Body of pancreas (tissue), 4 donors: ENCODE measurements around the gene TMEM187. TPM values are rescaled to one million over a fixed set of nuclear protein-coding genes. Genes with fewer than 3 reads are reported as not detected.

ENCODE experiments used
- ATAC-seq: fragments of 150-250 bp; one replicate; pipeline ENCODE4 v1.9.1; 2016
- DNase-seq, 4 donors: peaks; one replicate each; pipeline ENCODE4 v3.0.0-alpha.2; 2019
- H3K27ac ChIP-seq, 4 donors: fragments of 200-600 bp; sonication (generic); 1 replicate in 3 of 4; 2 replicates in 1 of 4; pipeline versions ENCODE4 v1.5.1 to v1.6.1; 2016 to 2019; ENCODE audit warnings: mild to moderate bottlenecking in 1 of 4, mixed read lengths in 1 of 4, moderate library complexity in 1 of 4
- H3K27me3 ChIP-seq, 2 donors: fragments of 200-600 bp; sonication (generic); one replicate each; pipeline ENCODE4 v1.6.0; 2016; ENCODE audit warnings: mild to moderate bottlenecking in 1 of 2
- H3K36me3 ChIP-seq, 2 donors: fragments of 200-600 bp; sonication (generic); replicated peaks in 1 of 2; 2 replicates each; pipeline ENCODE4 v1.5.1; 2016; ENCODE audit warnings: low read depth in 2 of 2; ENCODE audit not compliant: insufficient read depth in 1 of 2
- H3K4me1 ChIP-seq: fragments of 200-600 bp; sonication (generic); one replicate; pipeline ENCODE4 v1.6.0; 2016
- H3K4me3 ChIP-seq, 2 donors: fragments of 200-600 bp; sonication (generic); 1 replicate in 1 of 2; 2 replicates in 1 of 2; pipeline ENCODE4 v1.5.1; 2016 to 2019
- H3K9me3 ChIP-seq, 3 donors: fragments of 200-600 bp; sonication (generic); 1 replicate in 2 of 3; 2 replicates in 1 of 3; pipeline ENCODE4 v1.5.1; 2016
- POLR2A ChIP-seq, 3 donors: fragments of 450-650 bp; IDR thresholded peaks; one replicate each; pipeline ENCODE4 v1.6.1; 2016; ENCODE audit warnings: antibody characterized with exemption in 3 of 3, mild to moderate bottlenecking in 2 of 3
- WGBS, 2 donors: methylation state at CpG; one replicate each; pipeline ENCODE4 v1.1.5; 2017; 5-methylcytosine and 5-hydroxymethylcytosine counted together
- intact Hi-C: fragments of 100-400 bp; cut with DNase I; formaldehyde crosslinking; loops from one replicate; pipeline ENCODE4 v1.15.1; 2023
- total RNA-seq, 2 donors: library from RNA; depleted of rRNA; stranded (reverse); fragments of >200 nt; gene quantifications; one replicate each; pipeline ENCODE4 v1.1.0, GENCODE V29; 2016
- TF ChIP-seq, protein P1 (sequence below), 7 experiments: fragments of 450-650 bp in 4 of 7; fragments of 200-600 bp in 3 of 7; sonication (generic) in 3 of 7; IDR thresholded peaks; one replicate each; pipeline ENCODE4 v1.5.1; 2016 to 2019; ENCODE audit warnings: antibody characterized with exemption in 7 of 7

Gene TMEM187
- total RNA-seq, 2 donors from 2014 or later, result 8.8 to 10.9 TPM

DNA sequence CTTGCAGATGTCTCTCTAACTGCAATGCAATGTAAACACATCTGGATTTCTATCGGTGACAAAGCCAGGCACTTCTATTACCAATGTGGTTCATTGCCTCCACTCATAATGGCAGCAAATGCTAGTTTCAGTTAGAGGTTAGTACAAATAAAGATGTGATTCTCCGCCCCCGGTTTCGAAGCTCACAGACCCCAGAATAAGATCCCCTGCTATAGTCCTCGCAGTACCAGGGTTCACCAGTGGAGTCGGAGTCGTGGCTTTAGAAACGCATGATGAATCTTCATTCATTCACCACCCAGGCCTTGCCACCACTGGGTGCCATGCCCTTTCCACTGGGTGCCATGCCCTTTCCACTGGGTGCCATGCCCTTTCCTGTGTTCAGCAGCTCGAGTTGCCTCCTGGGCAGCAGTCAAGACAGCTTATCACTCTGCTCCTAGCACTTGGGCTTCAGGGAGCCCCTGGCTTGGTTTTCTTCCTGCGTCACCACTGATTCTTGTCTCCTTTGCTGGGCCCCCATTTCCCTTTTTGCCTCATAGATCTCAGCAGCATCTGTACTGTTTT, 34.2 kb upstream of the TMEM187 start:
- Histone ChIP-seq H3K9me3 (no peaks in the 10 kb centered on the region), H3K36me3 (no peaks in the 10 kb centered on the region), H3K27me3 (no peaks in the 10 kb centered on the region), H3K4me3 (no peak overlapping the region), H3K27ac (no peak overlapping the region), H3K4me1 (peaks cover 7% of the 10 kb centered on the region)
- DNase-seq, result no peak
- TF ChIP-seq, protein P1, sequence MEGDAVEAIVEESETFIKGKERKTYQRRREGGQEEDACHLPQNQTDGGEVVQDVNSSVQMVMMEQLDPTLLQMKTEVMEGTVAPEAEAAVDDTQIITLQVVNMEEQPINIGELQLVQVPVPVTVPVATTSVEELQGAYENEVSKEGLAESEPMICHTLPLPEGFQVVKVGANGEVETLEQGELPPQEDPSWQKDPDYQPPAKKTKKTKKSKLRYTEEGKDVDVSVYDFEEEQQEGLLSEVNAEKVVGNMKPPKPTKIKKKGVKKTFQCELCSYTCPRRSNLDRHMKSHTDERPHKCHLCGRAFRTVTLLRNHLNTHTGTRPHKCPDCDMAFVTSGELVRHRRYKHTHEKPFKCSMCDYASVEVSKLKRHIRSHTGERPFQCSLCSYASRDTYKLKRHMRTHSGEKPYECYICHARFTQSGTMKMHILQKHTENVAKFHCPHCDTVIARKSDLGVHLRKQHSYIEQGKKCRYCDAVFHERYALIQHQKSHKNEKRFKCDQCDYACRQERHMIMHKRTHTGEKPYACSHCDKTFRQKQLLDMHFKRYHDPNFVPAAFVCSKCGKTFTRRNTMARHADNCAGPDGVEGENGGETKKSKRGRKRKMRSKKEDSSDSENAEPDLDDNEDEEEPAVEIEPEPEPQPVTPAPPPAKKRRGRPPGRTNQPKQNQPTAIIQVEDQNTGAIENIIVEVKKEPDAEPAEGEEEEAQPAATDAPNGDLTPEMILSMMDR (IDR thresholded peaks at IDR 0.05), result no peak
- no peak for TF ChIP-seq POLR2A (IDR thresholded peaks at IDR 0.05)
- WGBS, 2 donors, result 72 to 88% methylated on average over 6 to 8 of the region's 10 CpGs
- intact Hi-C loops, result no loop called here
- ATAC-seq, result no peak

DNA sequence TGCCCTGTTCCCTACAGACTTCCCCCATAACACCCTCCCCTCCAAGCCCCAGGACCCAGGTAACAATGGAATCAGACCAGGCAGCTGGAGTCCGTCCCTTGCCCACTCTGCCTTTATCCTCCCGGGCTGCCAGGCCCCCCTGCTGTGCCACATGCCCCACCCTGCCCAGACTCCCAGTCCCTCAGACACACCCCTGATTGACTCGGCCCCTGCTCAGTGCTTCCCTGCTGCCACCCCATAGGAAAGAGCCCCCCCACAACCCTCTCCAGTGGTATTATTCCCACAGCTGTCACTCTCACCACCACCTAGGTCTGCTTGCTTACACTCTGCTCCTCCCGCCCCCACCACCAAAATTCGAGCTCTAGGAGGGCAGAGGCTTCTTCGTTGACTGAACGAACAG, 33.0 kb upstream of the TMEM187 start:
- Histone ChIP-seq H3K9me3 (no peaks in the 10 kb centered on the region), H3K4me1 (no peaks in the 10 kb centered on the region), H3K27me3 (no peaks in the 10 kb centered on the region), H3K4me3 (no peak overlapping the region), H3K36me3 (no peaks in the 10 kb centered on the region), H3K27ac (no peak overlapping the region)
- TF ChIP-seq, protein P1 (IDR thresholded peaks at IDR 0.05), result no peak
- no peak for TF ChIP-seq POLR2A (IDR thresholded peaks at IDR 0.05)
- intact Hi-C loops, result no loop called here
- ATAC-seq (no peak), DNase-seq (no peak)
- WGBS, 2 donors, result 57 to 76% methylated on average over 4 of the region's 7 CpGs

DNA sequence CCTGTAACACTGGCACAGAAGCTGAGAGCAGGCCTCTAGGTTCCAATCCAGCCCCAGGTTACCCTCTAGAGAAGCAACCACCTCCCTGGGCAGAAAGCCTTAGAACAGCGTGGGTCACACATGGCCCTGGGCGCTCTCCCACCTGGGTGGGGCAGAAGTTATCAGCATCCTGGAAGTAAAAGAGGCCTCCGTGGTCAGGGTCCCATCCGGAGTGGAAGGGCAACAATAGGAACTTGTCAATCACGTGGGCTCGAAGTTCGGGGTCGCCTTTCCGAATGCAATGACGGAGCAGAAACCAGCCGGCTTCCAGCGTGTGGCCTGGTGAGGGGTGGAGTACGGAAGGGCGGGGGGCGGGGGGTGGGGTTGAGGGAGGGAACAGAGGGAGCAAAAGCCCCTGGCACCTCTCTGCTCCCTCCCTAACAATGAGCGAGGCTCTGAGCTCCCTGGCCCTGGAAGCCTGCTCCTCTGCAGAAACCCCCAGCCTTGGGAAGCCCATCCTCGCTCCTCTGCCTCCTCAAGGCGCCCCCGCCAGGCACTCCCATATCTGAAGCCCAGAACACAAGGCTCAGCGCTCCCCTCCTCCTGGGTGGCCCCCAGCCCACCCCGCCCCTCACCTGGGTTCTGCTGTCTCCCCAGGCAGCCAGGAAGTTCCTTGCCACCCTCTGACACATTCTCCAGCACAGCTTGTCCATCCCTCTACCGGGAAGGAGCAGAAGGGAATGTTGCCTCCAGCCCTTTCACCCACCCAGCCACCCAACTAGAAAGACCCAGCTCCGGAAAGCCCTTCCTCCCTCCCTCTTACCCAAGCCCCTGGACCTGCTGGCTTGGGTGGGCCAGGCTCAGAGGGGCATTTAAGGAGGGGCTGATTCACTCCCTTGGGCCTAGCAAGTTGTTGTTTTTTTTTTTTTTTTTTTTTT, 31.0 kb upstream of the TMEM187 start:
- Histone ChIP-seq H3K4me3 (no peak overlapping the region), H3K9me3 (no peaks in the 10 kb centered on the region), H3K4me1 (no peaks in the 10 kb centered on the region), H3K27me3 (no peaks in the 10 kb centered on the region), H3K36me3 (no peaks in the 10 kb centered on the region), H3K27ac (no peak overlapping the region)
- ATAC-seq (no peak), DNase-seq (no peak)
- intact Hi-C loops, result loop anchor here (5.0 kb wide), 1 partner anchor 174 kb away; no protein-coding TSS in a partner anchor
- 43 to 65% methylated on average over 1 to 5 of the region's 23 CpGs for WGBS, 2 donors
- no peak for TF ChIP-seq POLR2A (IDR thresholded peaks at IDR 0.05)
- TF ChIP-seq, protein P1 (IDR thresholded peaks at IDR 0.05), result no peak

DNA sequence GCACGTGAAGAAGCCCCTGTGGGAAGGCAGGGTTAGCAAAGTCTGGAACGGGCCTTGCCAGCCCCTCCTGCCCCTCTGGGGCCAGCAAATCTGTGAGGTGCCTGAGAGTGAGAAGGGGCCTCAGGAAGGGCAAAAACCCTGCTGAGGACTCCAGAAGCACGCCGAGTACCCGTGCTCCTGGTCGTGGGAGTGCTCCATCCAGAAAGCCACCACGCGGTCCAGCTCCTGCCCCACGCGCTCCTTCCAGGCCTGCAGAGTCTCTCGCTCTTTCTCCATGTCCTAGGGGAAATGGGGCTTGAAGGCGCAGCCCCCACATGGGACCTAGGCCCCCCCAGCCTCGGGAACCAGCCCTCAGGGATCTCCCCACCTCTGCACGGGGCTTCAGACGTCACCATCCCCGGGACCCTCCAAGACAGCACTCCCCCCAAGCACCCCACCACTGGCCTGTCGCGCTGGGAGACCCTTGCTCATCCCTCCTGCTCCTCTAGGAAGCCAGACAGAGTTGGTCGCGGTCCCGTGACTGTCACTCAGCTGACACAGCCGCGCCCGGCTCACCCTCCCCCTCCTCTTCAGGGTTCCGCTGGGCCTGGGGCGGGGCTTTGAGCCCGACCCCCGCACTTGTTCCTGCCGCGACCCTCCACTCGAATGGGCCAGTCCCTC, 28.3 kb upstream of the TMEM187 start, which contains the start of gene RENBP:
RENBP (minus strand) TSS at position 504 of the 660 bp plus-strand sequence; CDS start at position 471, 33 bp downstream.
- H3K36me3 ChIP-seq, result no peaks in the 10 kb centered on the region
- intact Hi-C loops, result loop anchor here (5.0 kb wide), 1 partner anchor 177 kb away; no protein-coding TSS in a partner anchor
- no peaks in the 10 kb centered on the region for H3K27me3 ChIP-seq
- no peak within 1 kb of the TSS for H3K4me3 ChIP-seq
- H3K27ac ChIP-seq, result no peak within 1 kb of the TSS
- DNase-seq (peak in 1 of 4 donors; percentile 35), ATAC-seq (no peak)
- 7% methylated on average over 6 of the region's 31 CpGs; no CpG with 5 or more reads in 1 of the 2 donors for WGBS, 2 donors
- H3K4me1 ChIP-seq, result no peaks in the 10 kb centered on the region
- no peak for TF ChIP-seq POLR2A (IDR thresholded peaks at IDR 0.05)
- TF ChIP-seq, protein P1 (IDR thresholded peaks at IDR 0.05), result no peak
- no peaks in the 10 kb centered on the region for H3K9me3 ChIP-seq
